GM23338 (cell line): ENCODE data around the gene SLC17A7. TPM values are rescaled to one million over a fixed set of nuclear protein-coding genes. Genes with fewer than 3 reads are reported as not detected.

Source experiments
- ATAC-seq: fragments of 200-7000 bp; cut with Tn5 transposase; 3 replicates; pipeline ENCODE4 v1.9.1; 2020
- DNase-seq: peaks from one replicate; pipeline ENCODE4 v3.0.0-alpha.2; 2015; ENCODE audit warnings: low spot score
- H2AFZ ChIP-seq: fragments of 200-600 bp; sonication (generic); 2 replicates; pipeline ENCODE4 v1.8.0; 2016; ENCODE audit warnings: antibody characterized with exemption, mild to moderate bottlenecking, moderate library complexity
- H3F3A ChIP-seq: fragments of 200-600 bp; sonication (generic); replicated peaks from 2 replicates; pipeline ENCODE4 v1.8.0; 2017; ENCODE audit warnings: antibody characterized with exemption, mixed run types, low read depth
- H3K27ac ChIP-seq: fragments of 200-600 bp; sonication (generic); 2 replicates; pipeline ENCODE4 v1.6.1; 2016; ENCODE audit warnings: low read depth
- H3K27me3 ChIP-seq: fragments of 200-600 bp; sonication (generic); 2 replicates; pipeline ENCODE4 v1.8.0; 2016; ENCODE audit warnings: mild to moderate bottlenecking, mixed run types, moderate library complexity; ENCODE audit not compliant: insufficient read depth
- H3K36me3 ChIP-seq: fragments of 200-600 bp; sonication (generic); 2 replicates; pipeline ENCODE4 v1.8.0; 2016; ENCODE audit warnings: mild to moderate bottlenecking; ENCODE audit not compliant: insufficient read depth
- H3K4me1 ChIP-seq: fragments of 200-600 bp; sonication (generic); 2 replicates; pipeline ENCODE4 v1.8.0; 2016; ENCODE audit warnings: mild to moderate bottlenecking, moderate library complexity; ENCODE audit not compliant: insufficient read depth
- H3K4me2 ChIP-seq: fragments of 200-600 bp; sonication (generic); 2 replicates; pipeline ENCODE4 v1.7.1; 2017; ENCODE audit warnings: mixed run types
- H3K4me3 ChIP-seq: fragments of 200-600 bp; sonication (generic); 2 replicates; pipeline ENCODE4 v1.6.1; 2016; ENCODE audit warnings: mixed run types
- H3K79me2 ChIP-seq: fragments of 200-600 bp; sonication (generic); replicated peaks from 2 replicates; pipeline ENCODE4 v1.8.0; 2017; ENCODE audit warnings: mild to moderate bottlenecking; ENCODE audit not compliant: insufficient read depth
- H3K9me2 ChIP-seq: fragments of 200-600 bp; sonication (generic); 2 replicates; pipeline ENCODE4 v1.8.0; 2017; ENCODE audit not compliant: insufficient read depth
- H4K20me1 ChIP-seq: fragments of 200-600 bp; sonication (generic); replicated peaks from 2 replicates; pipeline ENCODE4 v1.8.0; 2017; ENCODE audit warnings: mild to moderate bottlenecking; ENCODE audit not compliant: insufficient read depth
- H3K27ac Mint-ChIP-seq: 2 replicates; pipeline ENCODE4 v1.8.0; 2020; ENCODE audit warnings: inconsistent platforms, mild to moderate bottlenecking, moderate library complexity, mixed read lengths
- H3K27me3 Mint-ChIP-seq: 3 replicates; pipeline ENCODE4 v1.8.0; 2022; ENCODE audit warnings: low read depth, mild to moderate bottlenecking, moderate library complexity, mixed read lengths, inconsistent platforms; ENCODE audit not compliant: insufficient read depth, poor library complexity
- H3K36me3 Mint-ChIP-seq: 3 replicates; pipeline ENCODE4 v1.8.0; 2021; ENCODE audit warnings: low read depth, mild to moderate bottlenecking, inconsistent platforms, moderate library complexity, mixed read lengths
- H3K4me1 Mint-ChIP-seq: 3 replicates; pipeline ENCODE4 v1.8.0; 2020; ENCODE audit warnings: mild to moderate bottlenecking, inconsistent platforms, mixed read lengths
- H3K4me3 Mint-ChIP-seq: 3 replicates; pipeline ENCODE4 v1.8.0; 2021; ENCODE audit warnings: moderate library complexity, mild to moderate bottlenecking, inconsistent platforms, mixed read lengths
- H3K9me3 Mint-ChIP-seq: 3 replicates; pipeline ENCODE4 v1.8.0; 2020; ENCODE audit warnings: moderate library complexity, mild to moderate bottlenecking, inconsistent platforms, mixed read lengths
- CREB1 ChIP-seq: fragments of 250-450 bp; sonication (Bioruptor Pico); IDR thresholded peaks from 2 replicates; pipeline ENCODE4 v1.5.0; 2020; ENCODE audit warnings: low read depth, mild to moderate bottlenecking, moderate library complexity
- EZH2 ChIP-seq: fragments of 200-600 bp; sonication (generic); IDR thresholded peaks from one replicate; pipeline ENCODE4 v1.8.0; 2017; ENCODE audit warnings: antibody characterized with exemption, mild to moderate bottlenecking, low read depth; ENCODE audit not compliant: unreplicated experiment
- EZH2phosphoT487 ChIP-seq: fragments of 200-600 bp; sonication (generic); IDR thresholded peaks from one replicate; pipeline ENCODE4 v1.8.1; 2018; ENCODE audit warnings: antibody characterized with exemption; ENCODE audit not compliant: unreplicated experiment
- JUNB ChIP-seq: IDR thresholded peaks from one replicate; pipeline ENCODE4 v1.6.1; 2016; ENCODE audit warnings: antibody characterized with exemption; ENCODE audit not compliant: unreplicated experiment
- NANOG ChIP-seq: IDR thresholded peaks from 2 replicates; pipeline ENCODE4 v1.6.1; 2016; ENCODE audit warnings: antibody characterized with exemption, borderline replicate concordance
- POLR2AphosphoS5 ChIP-seq: IDR thresholded peaks from 2 replicates; pipeline ENCODE4 v1.6.1; 2016; ENCODE audit warnings: antibody characterized with exemption, low read depth
- STAT1 ChIP-seq: IDR thresholded peaks from one replicate; pipeline ENCODE4 v1.6.1; 2016; ENCODE audit warnings: antibody characterized with exemption; ENCODE audit not compliant: unreplicated experiment
- ZNF114 ChIP-seq: fragments of 250-450 bp; sonication (Bioruptor Pico); IDR thresholded peaks from 2 replicates; pipeline ENCODE4 v1.5.0; 2020; ENCODE audit warnings: mild to moderate bottlenecking, moderate library complexity
- ZNF331 ChIP-seq: fragments of 250-450 bp; sonication (Bioruptor Pico); IDR thresholded peaks from 2 replicates; pipeline ENCODE4 v1.5.0; 2020; ENCODE audit warnings: low read depth, mild to moderate bottlenecking, moderate library complexity
- polyA plus RNA-seq: library from polyadenylated mRNA; unstranded; fragments of >200 nt; fragmentation: Nextera tagmentation; extraction: Ambion mirVana; gene quantifications from 2 replicates; pipeline ENCODE4 v1.2.1, GENCODE V29; 2016
- total RNA-seq: library from RNA; depleted of rRNA; stranded (reverse); fragments of >200 nt; shearing (Covaris generic); gene quantifications from 2 replicates; pipeline ENCODE4 v1.2.3, GENCODE V29; 2014
- TF ChIP-seq, protein P1 (sequence below): IDR thresholded peaks from 2 replicates; pipeline ENCODE4 v1.6.1; 2016; ENCODE audit warnings: antibody characterized with exemption
- TF ChIP-seq, protein P2 (sequence below): IDR thresholded peaks from one replicate; pipeline ENCODE4 v1.6.1; 2018; ENCODE audit warnings: antibody characterized with exemption; ENCODE audit not compliant: unreplicated experiment
- TF ChIP-seq, protein P3 (sequence below), 2 experiments: fragments of 200-600 bp in 1 of 2; sonication (generic) in 1 of 2; conservative IDR thresholded peaks; 2 replicates each; pipeline versions ENCODE4 v1.5.1 to v1.6.1; 2016 to 2017; ENCODE audit warnings: antibody characterized with exemption in 2 of 2, low read depth in 2 of 2, mild to moderate bottlenecking in 2 of 2, moderate library complexity in 1 of 2
- TF ChIP-seq, protein P4 (sequence below): fragments of 250-450 bp; sonication (Bioruptor Pico); IDR thresholded peaks from 2 replicates; pipeline ENCODE4 v1.5.0; 2020; ENCODE audit warnings: mild to moderate bottlenecking, moderate library complexity

The SLC17A7 gene
- total and polyA plus RNA-seq, 2 experiments from 2014 or later, result 0.90 to 1.5 TPM

DNA sequence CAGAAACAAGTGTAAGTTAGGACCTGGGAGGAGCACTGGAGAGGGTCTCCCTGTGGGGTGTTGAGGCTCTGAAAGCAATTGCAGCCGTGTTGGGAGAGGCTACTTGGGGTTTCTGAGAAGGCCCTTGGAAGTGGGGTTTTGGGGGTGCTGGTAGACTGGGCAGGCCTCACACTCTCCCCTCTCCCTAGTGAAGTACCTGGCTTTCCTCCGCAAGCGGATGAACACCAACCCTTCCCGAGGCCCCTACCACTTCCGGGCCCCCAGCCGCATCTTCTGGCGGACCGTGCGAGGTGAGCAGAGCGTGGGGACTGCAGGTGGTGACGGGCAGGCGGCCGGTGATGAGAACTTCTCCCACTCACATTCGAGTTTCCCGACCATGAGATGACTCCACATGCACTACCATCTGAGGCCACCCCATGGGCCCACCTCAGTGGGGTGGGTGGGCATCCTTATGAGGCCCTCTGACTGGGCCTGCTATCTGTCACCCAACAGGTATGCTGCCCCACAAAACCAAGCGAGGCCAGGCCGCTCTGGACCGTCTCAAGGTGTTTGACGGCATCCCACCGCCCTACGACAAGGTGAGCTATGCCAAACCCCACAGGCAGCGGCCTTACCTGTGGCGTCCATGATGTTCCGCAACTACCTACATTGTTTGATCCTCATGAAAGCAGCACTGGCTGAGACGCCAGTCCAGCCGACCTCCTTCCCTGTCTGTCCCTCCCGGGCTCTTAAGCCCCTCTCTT, 49.1 kb upstream of the SLC17A7 start:
- Mint-ChIP-seq H3K36me3 (peaks cover 64% of the 10 kb centered on the region), H3K4me1 (peaks cover 13% of the 10 kb centered on the region; the same call in 2 of the 3 replicates), H3K27ac (peak overlapping the region; percentile 99), H3K27me3 (peaks cover 70% of the 10 kb centered on the region), H3K9me3 (peaks cover 18% of the 10 kb centered on the region), H3K4me3 (peak overlapping the region; percentile 98)
- no peaks in the 10 kb centered on the region for H3K9me2 ChIP-seq
- ATAC-seq, result no peak
- H3K4me2 ChIP-seq, result peak overlapping the region; percentile 96; the same call in 1 of the 2 replicates
- H3K27ac ChIP-seq, result peak overlapping the region; percentile 100
- peaks cover 40% of the 10 kb centered on the region for H3K36me3 ChIP-seq
- TF ChIP-seq JUNB, result no peak
- TF ChIP-seq STAT1, result no peak
- TF ChIP-seq NANOG, result no peak
- TF ChIP-seq, protein P1, sequence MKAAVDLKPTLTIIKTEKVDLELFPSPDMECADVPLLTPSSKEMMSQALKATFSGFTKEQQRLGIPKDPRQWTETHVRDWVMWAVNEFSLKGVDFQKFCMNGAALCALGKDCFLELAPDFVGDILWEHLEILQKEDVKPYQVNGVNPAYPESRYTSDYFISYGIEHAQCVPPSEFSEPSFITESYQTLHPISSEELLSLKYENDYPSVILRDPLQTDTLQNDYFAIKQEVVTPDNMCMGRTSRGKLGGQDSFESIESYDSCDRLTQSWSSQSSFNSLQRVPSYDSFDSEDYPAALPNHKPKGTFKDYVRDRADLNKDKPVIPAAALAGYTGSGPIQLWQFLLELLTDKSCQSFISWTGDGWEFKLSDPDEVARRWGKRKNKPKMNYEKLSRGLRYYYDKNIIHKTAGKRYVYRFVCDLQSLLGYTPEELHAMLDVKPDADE, result no peak
- TF ChIP-seq, protein P2, sequence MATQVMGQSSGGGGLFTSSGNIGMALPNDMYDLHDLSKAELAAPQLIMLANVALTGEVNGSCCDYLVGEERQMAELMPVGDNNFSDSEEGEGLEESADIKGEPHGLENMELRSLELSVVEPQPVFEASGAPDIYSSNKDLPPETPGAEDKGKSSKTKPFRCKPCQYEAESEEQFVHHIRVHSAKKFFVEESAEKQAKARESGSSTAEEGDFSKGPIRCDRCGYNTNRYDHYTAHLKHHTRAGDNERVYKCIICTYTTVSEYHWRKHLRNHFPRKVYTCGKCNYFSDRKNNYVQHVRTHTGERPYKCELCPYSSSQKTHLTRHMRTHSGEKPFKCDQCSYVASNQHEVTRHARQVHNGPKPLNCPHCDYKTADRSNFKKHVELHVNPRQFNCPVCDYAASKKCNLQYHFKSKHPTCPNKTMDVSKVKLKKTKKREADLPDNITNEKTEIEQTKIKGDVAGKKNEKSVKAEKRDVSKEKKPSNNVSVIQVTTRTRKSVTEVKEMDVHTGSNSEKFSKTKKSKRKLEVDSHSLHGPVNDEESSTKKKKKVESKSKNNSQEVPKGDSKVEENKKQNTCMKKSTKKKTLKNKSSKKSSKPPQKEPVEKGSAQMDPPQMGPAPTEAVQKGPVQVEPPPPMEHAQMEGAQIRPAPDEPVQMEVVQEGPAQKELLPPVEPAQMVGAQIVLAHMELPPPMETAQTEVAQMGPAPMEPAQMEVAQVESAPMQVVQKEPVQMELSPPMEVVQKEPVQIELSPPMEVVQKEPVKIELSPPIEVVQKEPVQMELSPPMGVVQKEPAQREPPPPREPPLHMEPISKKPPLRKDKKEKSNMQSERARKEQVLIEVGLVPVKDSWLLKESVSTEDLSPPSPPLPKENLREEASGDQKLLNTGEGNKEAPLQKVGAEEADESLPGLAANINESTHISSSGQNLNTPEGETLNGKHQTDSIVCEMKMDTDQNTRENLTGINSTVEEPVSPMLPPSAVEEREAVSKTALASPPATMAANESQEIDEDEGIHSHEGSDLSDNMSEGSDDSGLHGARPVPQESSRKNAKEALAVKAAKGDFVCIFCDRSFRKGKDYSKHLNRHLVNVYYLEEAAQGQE, result no peak
- TF ChIP-seq, protein P3, sequence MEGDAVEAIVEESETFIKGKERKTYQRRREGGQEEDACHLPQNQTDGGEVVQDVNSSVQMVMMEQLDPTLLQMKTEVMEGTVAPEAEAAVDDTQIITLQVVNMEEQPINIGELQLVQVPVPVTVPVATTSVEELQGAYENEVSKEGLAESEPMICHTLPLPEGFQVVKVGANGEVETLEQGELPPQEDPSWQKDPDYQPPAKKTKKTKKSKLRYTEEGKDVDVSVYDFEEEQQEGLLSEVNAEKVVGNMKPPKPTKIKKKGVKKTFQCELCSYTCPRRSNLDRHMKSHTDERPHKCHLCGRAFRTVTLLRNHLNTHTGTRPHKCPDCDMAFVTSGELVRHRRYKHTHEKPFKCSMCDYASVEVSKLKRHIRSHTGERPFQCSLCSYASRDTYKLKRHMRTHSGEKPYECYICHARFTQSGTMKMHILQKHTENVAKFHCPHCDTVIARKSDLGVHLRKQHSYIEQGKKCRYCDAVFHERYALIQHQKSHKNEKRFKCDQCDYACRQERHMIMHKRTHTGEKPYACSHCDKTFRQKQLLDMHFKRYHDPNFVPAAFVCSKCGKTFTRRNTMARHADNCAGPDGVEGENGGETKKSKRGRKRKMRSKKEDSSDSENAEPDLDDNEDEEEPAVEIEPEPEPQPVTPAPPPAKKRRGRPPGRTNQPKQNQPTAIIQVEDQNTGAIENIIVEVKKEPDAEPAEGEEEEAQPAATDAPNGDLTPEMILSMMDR (conservative IDR thresholded peaks at IDR 0.05; ENCODE audit: low read depth in 2 of 2), result no peak
- TF ChIP-seq EZH2phosphoT487, result no peak
- TF ChIP-seq CREB1, result no peak
- TF ChIP-seq, protein P4, sequence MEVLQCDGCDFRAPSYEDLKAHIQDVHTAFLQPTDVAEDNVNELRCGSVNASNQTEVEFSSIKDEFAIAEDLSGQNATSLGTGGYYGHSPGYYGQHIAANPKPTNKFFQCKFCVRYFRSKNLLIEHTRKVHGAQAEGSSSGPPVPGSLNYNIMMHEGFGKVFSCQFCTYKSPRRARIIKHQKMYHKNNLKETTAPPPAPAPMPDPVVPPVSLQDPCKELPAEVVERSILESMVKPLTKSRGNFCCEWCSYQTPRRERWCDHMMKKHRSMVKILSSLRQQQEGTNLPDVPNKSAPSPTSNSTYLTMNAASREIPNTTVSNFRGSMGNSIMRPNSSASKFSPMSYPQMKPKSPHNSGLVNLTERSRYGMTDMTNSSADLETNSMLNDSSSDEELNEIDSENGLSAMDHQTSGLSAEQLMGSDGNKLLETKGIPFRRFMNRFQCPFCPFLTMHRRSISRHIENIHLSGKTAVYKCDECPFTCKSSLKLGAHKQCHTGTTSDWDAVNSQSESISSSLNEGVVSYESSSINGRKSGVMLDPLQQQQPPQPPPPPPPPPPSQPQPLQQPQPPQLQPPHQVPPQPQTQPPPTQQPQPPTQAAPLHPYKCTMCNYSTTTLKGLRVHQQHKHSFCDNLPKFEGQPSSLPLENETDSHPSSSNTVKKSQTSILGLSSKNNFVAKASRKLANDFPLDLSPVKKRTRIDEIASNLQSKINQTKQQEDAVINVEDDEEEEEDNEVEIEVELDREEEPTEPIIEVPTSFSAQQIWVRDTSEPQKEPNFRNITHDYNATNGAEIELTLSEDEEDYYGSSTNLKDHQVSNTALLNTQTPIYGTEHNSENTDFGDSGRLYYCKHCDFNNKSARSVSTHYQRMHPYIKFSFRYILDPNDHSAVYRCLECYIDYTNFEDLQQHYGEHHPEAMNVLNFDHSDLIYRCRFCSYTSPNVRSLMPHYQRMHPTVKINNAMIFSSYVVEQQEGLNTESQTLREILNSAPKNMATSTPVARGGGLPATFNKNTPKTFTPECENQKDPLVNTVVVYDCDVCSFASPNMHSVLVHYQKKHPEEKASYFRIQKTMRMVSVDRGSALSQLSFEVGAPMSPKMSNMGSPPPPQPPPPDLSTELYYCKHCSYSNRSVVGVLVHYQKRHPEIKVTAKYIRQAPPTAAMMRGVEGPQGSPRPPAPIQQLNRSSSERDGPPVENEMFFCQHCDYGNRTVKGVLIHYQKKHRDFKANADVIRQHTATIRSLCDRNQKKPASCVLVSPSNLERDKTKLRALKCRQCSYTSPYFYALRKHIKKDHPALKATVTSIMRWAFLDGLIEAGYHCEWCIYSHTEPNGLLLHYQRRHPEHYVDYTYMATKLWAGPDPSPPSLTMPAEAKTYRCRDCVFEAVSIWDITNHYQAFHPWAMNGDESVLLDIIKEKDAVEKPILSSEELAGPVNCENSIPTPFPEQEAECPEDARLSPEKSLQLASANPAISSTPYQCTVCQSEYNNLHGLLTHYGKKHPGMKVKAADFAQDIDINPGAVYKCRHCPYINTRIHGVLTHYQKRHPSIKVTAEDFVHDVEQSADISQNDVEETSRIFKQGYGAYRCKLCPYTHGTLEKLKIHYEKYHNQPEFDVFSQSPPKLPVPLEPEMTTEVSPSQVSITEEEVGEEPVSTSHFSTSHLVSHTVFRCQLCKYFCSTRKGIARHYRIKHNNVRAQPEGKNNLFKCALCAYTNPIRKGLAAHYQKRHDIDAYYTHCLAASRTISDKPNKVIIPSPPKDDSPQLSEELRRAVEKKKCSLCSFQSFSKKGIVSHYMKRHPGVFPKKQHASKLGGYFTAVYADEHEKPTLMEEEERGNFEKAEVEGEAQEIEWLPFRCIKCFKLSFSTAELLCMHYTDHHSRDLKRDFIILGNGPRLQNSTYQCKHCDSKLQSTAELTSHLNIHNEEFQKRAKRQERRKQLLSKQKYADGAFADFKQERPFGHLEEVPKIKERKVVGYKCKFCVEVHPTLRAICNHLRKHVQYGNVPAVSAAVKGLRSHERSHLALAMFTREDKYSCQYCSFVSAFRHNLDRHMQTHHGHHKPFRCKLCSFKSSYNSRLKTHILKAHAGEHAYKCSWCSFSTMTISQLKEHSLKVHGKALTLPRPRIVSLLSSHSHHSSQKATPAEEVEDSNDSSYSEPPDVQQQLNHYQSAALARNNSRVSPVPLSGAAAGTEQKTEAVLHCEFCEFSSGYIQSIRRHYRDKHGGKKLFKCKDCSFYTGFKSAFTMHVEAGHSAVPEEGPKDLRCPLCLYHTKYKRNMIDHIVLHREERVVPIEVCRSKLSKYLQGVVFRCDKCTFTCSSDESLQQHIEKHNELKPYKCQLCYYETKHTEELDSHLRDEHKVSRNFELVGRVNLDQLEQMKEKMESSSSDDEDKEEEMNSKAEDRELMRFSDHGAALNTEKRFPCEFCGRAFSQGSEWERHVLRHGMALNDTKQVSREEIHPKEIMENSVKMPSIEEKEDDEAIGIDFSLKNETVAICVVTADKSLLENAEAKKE (CRISPR knock-in tag), result no peak
- TF ChIP-seq POLR2AphosphoS5, result no peak; the same call in 1 of the 2 replicates
- TF ChIP-seq ZNF331 (CRISPR knock-in tag), result no peak
- TF ChIP-seq EZH2, result no peak
- no peak for TF ChIP-seq ZNF114 (CRISPR knock-in tag)
- peaks cover 23% of the 10 kb centered on the region for H4K20me1 ChIP-seq
- no peaks in the 10 kb centered on the region for H3K27me3 ChIP-seq
- peaks cover 73% of the 10 kb centered on the region for H3F3A ChIP-seq
- H2AFZ ChIP-seq, result no peak overlapping the region
- H3K4me3 ChIP-seq, result peak overlapping the region; percentile 95; the same call in 1 of the 2 replicates
- H3K4me1 ChIP-seq, result peaks cover 14% of the 10 kb centered on the region; the same call in 1 of the 2 replicates
- peaks cover 31% of the 10 kb centered on the region for H3K79me2 ChIP-seq
- DNase-seq, result no peak
